OCI-LY3 (cell line): ENCODE data around the gene PDE4C.

Experiments
- EZH2phosphoT487 ChIP-seq: fragments of 200-600 bp; shearing (Covaris generic); IDR thresholded peaks from 2 replicates; pipeline ENCODE4 v1.6.1; 2018; ENCODE audit warnings: antibody characterized with exemption, mixed run types, low read depth
- TF ChIP-seq, protein P1 (sequence below): fragments of 200-600, 300-600 bp; sonication (generic); IDR thresholded peaks from 2 replicates; pipeline ENCODE4 v1.5.1; 2014; ENCODE audit warnings: antibody characterized with exemption, low read length, low read depth

DNA sequence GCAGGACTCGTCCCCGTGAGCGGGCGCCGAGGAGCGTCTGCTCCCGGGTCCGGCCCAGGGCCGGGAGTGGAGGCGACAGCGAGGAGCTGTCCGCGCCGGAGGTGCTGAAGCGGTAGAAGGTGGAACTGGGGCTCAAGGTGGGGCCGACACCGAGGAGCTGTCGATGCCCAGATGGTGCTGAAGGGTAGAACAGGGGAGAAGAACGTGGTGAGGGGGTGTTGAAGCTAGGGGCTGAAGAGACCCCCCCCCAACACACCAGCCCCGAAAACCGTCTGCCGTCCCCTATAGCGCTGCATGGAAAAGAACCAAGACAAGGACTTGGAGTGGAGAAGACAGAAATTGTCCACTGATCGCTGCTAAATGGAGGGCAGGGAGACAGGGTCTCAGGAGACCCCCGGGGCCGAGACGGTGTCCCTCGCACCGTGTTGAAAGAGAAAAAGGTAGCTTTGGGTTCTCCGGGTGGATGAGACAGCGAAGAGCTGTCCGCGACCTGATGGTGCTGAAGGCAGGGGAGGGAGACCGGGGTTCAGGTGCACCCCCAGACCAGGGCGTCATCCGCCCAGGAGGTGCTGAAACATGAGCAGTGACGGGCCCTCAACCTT, 7.1 kb upstream of the PDE4C start:
- TF ChIP-seq, protein P1, sequence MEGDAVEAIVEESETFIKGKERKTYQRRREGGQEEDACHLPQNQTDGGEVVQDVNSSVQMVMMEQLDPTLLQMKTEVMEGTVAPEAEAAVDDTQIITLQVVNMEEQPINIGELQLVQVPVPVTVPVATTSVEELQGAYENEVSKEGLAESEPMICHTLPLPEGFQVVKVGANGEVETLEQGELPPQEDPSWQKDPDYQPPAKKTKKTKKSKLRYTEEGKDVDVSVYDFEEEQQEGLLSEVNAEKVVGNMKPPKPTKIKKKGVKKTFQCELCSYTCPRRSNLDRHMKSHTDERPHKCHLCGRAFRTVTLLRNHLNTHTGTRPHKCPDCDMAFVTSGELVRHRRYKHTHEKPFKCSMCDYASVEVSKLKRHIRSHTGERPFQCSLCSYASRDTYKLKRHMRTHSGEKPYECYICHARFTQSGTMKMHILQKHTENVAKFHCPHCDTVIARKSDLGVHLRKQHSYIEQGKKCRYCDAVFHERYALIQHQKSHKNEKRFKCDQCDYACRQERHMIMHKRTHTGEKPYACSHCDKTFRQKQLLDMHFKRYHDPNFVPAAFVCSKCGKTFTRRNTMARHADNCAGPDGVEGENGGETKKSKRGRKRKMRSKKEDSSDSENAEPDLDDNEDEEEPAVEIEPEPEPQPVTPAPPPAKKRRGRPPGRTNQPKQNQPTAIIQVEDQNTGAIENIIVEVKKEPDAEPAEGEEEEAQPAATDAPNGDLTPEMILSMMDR = no peak
- TF ChIP-seq EZH2phosphoT487 = no peak
